ENCODE measurements around the gene CRAT. TPM values are rescaled to one million over a fixed set of nuclear protein-coding genes. Genes with fewer than 3 reads are reported as not detected.

Gene CRAT
- total RNA-seq, 1 experiment from 2014 or later = 14.5 TPM

DNA sequence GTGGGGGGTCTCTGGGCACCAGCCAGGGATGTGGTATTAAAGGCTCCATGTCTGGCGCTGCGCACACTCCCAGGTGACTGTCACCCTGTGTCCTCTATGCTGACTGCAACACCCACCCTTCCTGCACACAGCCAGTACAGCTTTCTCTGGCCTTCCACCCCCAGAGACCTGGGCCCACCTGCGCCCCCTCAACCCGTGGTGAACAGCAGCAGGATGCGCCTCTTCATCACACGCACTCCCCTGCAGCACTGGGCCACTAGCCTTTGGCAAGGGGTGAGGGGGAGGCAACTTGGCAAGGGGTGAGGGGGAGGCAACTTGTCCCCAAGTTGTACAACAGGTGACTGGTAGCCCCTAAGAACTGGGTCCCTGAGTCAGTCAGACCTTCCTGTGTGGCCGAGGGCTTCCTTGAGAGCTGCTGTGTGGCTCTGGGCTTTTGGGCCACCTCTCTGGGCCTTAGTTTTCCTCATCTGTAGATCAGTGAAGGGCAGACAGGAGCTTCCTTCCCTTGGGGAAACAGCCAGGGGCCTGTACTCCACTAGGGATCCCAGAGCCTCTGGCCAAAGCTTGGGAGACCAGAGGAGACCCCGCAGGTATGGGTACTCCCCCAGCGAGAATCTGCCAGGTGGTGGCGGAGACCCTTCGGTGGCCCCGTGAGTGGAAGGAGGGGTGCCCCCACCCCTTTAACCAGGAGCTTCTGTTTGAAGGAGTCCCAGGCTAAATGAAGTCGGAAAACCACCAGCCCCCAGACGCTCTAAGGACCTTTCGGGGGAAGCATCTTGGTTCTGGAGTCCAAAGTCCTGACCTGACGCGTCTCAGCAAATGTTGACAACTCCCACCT, 4.5 kb downstream of the CRAT start:
- no TSS peak for BruUV-seq (replicated peaks)
- CTCF ChIA-PET = interaction anchor here (0.6 kb wide), 2 partner anchors 100 to 631 kb away, joined by 3 read pairs; no protein-coding TSS in a partner anchor
- Mint-ChIP-seq H3K27me3 (ENCODE audit: insufficient read depth, unreplicated experiment) (no peaks in the 10 kb centered on the region), H3K4me3 (ENCODE audit: unreplicated experiment) (no peak overlapping the region), H3K4me1 (ENCODE audit: insufficient read depth, unreplicated experiment) (peaks cover 9% of the 10 kb centered on the region), H3K36me3 (ENCODE audit: insufficient read depth, unreplicated experiment) (peaks cover 5% of the 10 kb centered on the region), H3K9me3 (ENCODE audit: unreplicated experiment) (no peaks in the 10 kb centered on the region), H3K27ac (ENCODE audit: low read depth, unreplicated experiment) (no peak overlapping the region)
- intact Hi-C loops (cut with micrococcal nuclease) = no loop called here
- no peak for DNase-seq (ENCODE audit: unreplicated experiment)
- POLR2A ChIA-PET = no interaction called here
- TF ChIP-seq, protein P1, sequence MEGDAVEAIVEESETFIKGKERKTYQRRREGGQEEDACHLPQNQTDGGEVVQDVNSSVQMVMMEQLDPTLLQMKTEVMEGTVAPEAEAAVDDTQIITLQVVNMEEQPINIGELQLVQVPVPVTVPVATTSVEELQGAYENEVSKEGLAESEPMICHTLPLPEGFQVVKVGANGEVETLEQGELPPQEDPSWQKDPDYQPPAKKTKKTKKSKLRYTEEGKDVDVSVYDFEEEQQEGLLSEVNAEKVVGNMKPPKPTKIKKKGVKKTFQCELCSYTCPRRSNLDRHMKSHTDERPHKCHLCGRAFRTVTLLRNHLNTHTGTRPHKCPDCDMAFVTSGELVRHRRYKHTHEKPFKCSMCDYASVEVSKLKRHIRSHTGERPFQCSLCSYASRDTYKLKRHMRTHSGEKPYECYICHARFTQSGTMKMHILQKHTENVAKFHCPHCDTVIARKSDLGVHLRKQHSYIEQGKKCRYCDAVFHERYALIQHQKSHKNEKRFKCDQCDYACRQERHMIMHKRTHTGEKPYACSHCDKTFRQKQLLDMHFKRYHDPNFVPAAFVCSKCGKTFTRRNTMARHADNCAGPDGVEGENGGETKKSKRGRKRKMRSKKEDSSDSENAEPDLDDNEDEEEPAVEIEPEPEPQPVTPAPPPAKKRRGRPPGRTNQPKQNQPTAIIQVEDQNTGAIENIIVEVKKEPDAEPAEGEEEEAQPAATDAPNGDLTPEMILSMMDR (IDR thresholded peaks at IDR 0.05; ENCODE audit: unreplicated experiment) = no peak

DNA sequence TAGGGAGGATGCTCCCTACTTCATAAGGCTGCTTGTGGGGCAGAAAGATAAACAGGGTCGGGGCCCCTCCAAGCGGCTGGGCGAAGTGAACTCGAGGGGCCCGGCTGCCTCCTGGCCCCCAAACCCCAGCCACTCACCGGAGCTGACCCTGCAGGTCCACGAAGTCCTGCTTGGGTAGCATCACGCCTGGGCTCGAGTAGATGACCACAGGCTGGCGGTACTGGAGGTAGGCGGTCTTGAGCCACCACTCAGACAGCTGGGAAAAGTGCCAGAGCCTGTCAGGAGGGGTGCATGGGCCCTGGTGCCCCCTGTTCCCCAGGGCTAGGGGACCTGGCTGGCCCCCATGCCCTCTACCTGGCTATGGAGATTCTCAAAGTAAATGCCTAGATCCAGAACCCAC, 6.5 kb downstream of the CRAT start:
- Mint-ChIP-seq H3K27ac (ENCODE audit: low read depth, unreplicated experiment) (no peak overlapping the region), H3K4me3 (ENCODE audit: unreplicated experiment) (no peak overlapping the region), H3K36me3 (ENCODE audit: insufficient read depth, unreplicated experiment) (peaks cover 5% of the 10 kb centered on the region), H3K27me3 (ENCODE audit: insufficient read depth, unreplicated experiment) (no peaks in the 10 kb centered on the region), H3K4me1 (ENCODE audit: insufficient read depth, unreplicated experiment) (no peaks in the 10 kb centered on the region), H3K9me3 (ENCODE audit: unreplicated experiment) (no peaks in the 10 kb centered on the region)
- intact Hi-C loops (cut with micrococcal nuclease) = no loop called here
- ChIA-PET POLR2A (interaction anchor here (1.2 kb wide), 1 partner anchor 23 kb away, joined by 6 read pairs; the partner anchor contains the start of gene DOLPP1), CTCF (interaction anchor here (0.5 to 2.6 kb wide), 5 partner anchors 11 to 1539 kb away, joined by 3 to 9 read pairs (median 3); no protein-coding TSS in a partner anchor)
- DNase-seq (ENCODE audit: unreplicated experiment) = no peak
- no TSS peak for BruUV-seq (replicated peaks)
- TF ChIP-seq, protein P1 (IDR thresholded peaks at IDR 0.05; ENCODE audit: unreplicated experiment) = no peak

DNA sequence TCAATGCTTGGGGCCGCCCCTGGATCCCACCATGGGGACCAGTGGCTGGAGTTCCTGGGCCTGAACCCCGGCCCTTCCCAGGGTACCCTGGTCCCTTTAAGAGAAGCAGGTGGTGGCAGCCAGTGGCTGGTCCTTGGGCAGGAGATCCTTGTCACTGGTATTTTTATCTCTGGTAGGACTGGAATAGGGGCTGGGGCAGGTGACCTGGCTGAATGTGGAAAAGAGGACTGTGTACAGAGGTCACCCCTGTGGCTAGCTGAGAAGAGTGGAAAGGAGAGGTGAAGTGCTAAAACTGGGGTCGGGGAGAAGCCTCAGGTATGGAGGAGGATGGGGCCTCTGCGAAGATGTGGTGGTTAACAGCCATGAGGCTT, 7.0 kb downstream of the CRAT start:
- DNase-seq (ENCODE audit: unreplicated experiment) = no peak
- CTCF ChIA-PET = interaction anchor here (0.5 to 2.6 kb wide), 5 partner anchors 12 to 1539 kb away, joined by 3 to 9 read pairs (median 3); no protein-coding TSS in a partner anchor
- no TSS peak for BruUV-seq (replicated peaks)
- POLR2A ChIA-PET = interaction anchor here (1.2 kb wide), 1 partner anchor 23 kb away, joined by 6 read pairs; the partner anchor contains the start of gene DOLPP1
- TF ChIP-seq, protein P1 (IDR thresholded peaks at IDR 0.05; ENCODE audit: unreplicated experiment) = no peak
- Mint-ChIP-seq H3K36me3 (ENCODE audit: insufficient read depth, unreplicated experiment) (peaks cover 5% of the 10 kb centered on the region), H3K4me1 (ENCODE audit: insufficient read depth, unreplicated experiment) (no peaks in the 10 kb centered on the region), H3K4me3 (ENCODE audit: unreplicated experiment) (no peak overlapping the region), H3K9me3 (ENCODE audit: unreplicated experiment) (no peaks in the 10 kb centered on the region), H3K27ac (ENCODE audit: low read depth, unreplicated experiment) (no peak overlapping the region), H3K27me3 (ENCODE audit: insufficient read depth, unreplicated experiment) (no peaks in the 10 kb centered on the region)
- intact Hi-C loops (cut with micrococcal nuclease) = no loop called here

DNA sequence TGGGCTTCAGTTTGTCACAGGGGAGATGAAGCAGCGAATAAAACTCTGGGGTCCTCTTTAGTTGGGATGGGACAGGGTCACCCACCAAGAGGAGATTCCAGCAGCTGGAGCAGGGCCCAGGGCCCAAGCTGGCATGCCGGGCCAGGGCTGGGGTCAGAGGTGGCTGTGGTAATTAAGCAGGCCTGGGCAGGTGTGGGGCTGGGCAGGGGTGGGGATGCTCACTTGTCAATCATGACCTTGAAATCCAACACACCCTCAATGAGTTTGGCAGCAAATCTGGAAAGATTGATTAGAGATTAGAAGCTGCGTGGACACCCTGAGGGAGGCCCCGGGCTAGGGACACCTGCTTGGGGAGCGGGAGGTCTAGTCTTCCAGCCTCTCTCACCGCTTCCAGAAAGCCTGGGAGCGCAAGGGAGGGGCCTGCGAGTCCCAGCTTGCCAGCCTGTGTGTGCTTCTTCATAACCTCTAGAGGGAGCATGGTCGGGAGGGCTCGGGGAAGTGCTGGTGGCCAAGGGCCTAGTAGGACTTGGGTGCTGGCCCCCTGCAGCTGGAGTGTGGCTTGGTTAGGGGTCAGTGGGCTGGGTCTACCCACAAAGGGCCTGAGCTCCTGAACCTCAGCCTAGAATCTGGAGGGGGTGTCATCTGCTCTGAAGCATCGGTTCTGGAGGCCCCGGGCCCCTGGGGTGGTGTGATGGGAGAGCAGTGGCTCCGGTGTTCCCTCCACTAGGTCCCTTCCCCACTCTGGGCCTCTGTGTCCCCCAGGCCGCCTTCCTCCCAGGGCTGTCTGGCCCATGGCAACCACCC, 7.6 kb downstream of the CRAT start:
- no TSS peak for BruUV-seq (replicated peaks)
- POLR2A ChIA-PET = interaction anchor here (0.6 to 1.2 kb wide), 2 partner anchors 22 to 659 kb away, joined by 3 to 6 read pairs; partner anchors contain the start of gene DOLPP1
- DNase-seq (ENCODE audit: unreplicated experiment) = peak; percentile 86
- intact Hi-C loops (cut with micrococcal nuclease) = no loop called here
- Mint-ChIP-seq H3K4me3 (ENCODE audit: unreplicated experiment) (no peak overlapping the region), H3K27me3 (ENCODE audit: insufficient read depth, unreplicated experiment) (no peaks in the 10 kb centered on the region), H3K4me1 (ENCODE audit: insufficient read depth, unreplicated experiment) (no peaks in the 10 kb centered on the region), H3K27ac (ENCODE audit: low read depth, unreplicated experiment) (no peak overlapping the region), H3K9me3 (ENCODE audit: unreplicated experiment) (no peaks in the 10 kb centered on the region), H3K36me3 (ENCODE audit: insufficient read depth, unreplicated experiment) (peaks cover 5% of the 10 kb centered on the region)
- CTCF ChIA-PET = interaction anchor here (0.5 to 2.6 kb wide), 7 partner anchors 9 to 500 kb away, joined by 3 to 9 read pairs (median 5); no protein-coding TSS in a partner anchor
- TF ChIP-seq, protein P1 (IDR thresholded peaks at IDR 0.05; ENCODE audit: unreplicated experiment) = peak; percentile 66

Data from MCF 10A (cell line).